GM08714 (cell line): ENCODE results near the gene PPP1R12B.
"Not testable (repeated sequence)": the region's sequence is repeated elsewhere in the genome, so short reads cannot be mapped to it uniquely, and the experiment has no call there.

Source experiments
- H3K4me3 ChIP-seq: fragments of 200-500 bp; sonication (Bioruptor generic); 2 replicates; pipeline ENCODE4 v1.5.1; 2014; ENCODE audit warnings: mild to moderate bottlenecking, low read length, inconsistent platforms
- ZNF274 ChIP-seq: IDR thresholded peaks from 2 replicates; pipeline ENCODE4 v1.6.1; 2012; ENCODE audit warnings: mild to moderate bottlenecking, low read depth, low read length

Gene PPP1R12B

DNA sequence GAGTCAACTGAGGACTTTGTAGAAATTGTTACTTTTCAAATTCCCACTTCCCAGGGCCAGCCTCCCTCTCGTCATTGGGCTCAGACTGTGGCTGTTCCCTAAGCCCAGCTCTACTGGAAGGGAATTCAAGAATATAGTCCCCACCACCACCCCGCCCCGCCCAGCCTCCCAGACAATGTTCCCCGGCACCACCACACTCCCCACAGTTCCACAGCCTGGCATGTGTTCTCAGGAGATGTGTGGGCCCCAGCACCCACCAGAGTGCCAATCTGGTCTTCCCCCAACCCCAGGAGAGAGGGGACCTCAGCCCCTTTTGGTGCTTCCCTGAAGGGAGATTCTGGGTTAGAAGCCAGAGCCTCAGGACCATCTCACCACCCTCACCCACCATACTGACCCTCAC is 241.6 kb downstream of the PPP1R12B start:
- TF ChIP-seq ZNF274, result no peak
- H3K4me3 ChIP-seq, result no peak overlapping the region

DNA sequence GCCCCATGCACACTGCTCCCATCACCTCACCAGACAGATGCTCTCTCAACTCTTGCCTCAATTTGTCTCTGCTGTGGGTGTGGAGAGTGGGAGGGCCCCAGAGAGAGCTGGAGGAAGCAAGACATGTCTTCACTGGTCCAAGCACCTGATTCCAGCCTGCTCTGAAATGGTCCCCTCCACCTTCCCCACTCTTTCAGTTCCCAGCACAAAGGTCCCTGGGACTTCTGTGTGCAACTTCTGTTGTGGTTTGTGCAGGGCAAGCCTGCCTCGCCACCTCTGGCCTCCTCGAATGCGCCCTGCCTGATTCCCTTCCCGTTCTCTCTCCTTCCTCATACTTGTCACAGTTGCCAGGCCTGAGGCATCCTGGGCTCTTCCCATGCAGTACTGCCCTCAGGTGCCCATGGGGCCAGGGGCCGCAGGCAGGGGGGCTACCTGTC is 242.5 kb downstream of the PPP1R12B start:
- H3K4me3 ChIP-seq, result no peak overlapping the region

DNA sequence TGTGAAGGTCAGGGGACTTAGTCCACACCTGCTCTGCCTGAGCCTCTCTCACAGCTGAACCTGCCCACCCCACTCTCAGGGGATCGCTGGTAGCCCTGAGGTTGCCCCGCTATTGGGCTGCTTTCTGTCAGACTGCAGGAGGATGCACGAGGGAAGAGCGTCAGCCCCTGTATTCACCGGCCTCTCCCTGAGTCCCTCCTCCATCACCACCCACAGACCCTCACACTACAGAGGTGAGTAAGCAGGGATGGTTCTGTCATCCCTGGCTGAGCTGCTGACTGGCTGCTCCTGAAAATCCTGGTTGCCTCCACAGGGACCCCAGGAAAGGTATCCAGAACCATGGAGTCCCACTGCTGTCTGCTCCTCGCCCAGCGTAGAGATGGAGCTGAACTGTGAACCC is 243.0 kb downstream of the PPP1R12B start:
- H3K4me3 ChIP-seq, result no peak overlapping the region
- no peak for TF ChIP-seq ZNF274

More for the DNA sequence above, 242.5 kb downstream of the PPP1R12B start:
- no peak for TF ChIP-seq ZNF274

DNA sequence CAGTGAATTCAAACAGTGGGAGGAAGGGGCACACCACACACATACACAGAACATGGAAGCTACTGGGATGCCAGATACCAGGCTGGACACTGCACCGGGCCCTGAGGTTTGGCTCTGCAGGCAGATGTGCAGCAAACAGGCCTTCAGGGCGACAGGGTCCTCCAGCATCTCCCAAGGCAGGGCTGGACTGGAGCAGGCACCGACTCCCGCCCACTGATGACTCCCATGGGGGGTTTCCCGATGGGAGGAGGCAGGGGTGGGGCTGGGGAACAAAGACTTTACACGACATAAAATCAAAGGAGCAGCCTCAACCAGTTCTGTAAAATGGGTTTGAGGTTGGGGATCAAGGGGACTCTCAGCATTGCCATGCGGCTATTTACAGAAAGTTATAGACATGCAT is 243.6 kb downstream of the PPP1R12B start:
- no peak overlapping the region for H3K4me3 ChIP-seq
- TF ChIP-seq ZNF274, result no peak

DNA sequence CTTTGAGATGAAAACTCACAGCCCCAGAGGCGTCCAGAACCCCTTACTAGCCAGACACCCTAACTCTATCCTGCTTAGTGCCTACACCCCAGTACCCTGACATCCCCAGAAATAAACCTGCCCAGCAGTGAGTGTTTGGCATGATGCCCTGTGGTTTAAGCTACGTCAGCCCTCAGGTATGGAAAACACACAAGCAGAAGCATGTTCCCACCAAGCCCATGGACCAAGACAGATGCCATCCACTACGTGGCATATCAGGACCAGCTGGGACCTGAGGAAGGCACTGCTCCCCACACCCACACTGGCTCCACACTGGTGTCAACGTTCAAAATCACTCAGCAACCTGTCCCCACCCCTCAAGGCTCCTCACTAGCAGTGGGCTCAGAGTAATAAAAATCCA is 245.3 kb downstream of the PPP1R12B start:
- TF ChIP-seq ZNF274, result no peak
- H3K4me3 ChIP-seq, result no peak overlapping the region

DNA sequence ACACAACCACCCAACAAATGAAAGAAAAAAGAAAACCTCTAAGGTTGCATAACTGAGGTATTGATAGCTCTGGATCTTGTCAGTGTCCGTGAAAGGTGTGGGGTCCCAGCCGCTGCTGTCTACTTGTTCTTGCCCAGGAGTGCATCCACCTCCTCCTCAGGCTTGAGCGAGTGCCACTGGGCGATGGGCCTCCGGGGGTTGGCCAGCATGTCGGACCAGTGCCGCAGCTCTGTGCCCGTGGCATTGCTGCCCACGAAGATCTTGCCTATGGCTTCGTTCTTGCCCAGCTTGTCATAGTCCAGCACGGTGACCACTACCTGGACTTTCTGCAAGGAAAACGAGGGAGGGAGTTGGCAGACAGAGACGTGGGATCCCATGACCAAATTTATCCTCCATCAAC is 248.1 kb downstream of the PPP1R12B start:
- H3K4me3 ChIP-seq, result no peak overlapping the region
- no peak for TF ChIP-seq ZNF274

DNA sequence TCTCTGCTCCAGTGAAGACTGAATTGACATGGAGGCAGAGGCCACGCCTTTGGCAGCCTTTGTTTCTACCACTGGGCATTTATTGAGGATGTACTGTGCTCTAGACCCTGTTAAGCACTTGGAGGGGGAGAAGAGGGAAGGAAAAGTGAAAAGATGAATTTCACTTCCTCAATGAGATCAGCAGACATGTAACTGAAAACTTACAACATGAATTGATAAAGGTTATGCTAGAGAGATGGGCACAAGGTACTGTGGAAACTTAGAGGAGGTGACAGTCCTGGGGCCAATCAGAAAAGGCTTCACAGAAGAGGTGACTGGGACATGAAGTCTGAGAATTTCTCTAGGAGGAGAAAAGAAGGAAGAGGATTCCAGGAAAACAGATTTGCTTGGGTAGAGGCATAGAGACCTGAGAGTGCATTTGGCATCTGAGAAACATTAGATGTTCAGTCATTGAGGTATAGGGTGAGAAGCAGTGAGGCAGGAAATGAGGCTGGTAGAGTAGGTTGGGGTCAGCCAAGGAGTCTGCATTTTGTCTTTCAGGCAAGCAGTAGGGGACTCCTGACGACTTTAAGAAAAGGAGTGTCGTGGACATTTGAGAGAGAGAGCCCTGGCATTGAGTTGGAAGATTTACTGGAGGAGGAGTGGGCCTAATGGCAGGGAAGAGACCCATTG is 248.7 kb downstream of the PPP1R12B start:
- TF ChIP-seq ZNF274, result no peak
- no peak overlapping the region for H3K4me3 ChIP-seq

DNA sequence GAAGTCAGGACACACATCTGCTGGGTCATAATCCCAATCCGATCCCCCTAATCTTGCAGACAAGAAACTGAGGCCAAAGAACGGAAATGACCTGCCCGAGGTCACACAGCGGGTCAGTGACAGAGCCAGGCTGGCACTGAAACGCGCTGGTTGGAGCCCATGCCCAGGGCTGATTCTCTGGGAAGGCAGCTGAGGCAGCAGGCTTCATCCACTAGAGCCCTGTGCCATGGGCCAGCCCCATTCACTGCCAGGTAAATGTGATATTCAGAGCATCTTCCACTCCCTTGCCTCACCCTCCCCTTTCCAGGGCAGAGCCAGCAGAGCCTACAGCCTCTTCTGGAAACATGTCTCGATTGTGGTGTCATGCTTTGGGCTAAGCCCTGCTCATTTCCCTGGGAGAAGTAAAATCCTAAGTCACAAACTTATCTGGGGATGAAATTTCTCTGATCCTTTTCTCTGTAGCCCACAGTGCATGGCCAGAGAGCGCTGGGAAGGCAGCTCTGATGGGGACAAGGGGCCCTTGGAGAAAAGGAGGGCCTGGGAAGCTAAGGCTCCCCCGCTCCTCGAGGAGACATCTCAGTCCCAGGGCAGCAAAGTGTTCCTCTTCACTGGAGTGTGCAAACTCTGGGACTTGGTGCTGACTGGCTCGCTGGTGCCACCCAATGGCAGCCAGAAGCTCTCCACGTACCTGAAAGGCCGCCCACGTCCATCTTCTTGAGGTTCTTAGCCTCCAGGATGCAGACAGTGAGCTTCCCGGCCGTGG is 251.4 kb downstream of the PPP1R12B start:
- H3K4me3 ChIP-seq, result no peak overlapping the region
- no peak for TF ChIP-seq ZNF274

DNA sequence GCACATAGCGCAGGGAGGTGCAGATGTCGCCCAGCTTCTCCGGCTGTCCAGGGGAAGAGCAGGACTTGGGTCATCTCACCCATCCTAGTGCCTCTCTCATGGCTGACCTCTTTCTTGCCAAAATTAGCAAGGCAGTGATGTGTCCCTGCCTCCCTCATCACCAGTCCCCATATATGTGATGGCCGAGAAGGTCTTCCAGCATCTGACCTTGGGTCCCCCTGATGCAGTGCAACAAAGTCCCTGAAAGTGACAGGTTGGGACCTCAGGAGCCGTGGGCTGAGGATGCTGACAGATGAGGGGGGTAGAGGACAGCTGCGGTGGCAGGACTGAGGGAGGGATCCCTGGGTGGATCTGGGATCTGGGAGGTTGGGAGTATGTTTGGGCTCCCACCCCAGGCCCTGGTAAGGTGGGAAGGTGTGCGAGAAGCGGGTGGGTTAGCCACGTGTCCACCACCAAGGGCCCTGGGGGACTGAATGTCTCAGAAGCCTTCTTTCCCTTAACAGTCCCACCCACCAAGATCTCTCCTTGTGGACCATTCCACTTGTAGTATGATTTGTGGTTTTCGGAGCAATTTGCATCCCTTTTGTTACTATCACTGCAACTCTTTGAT is 252.0 kb downstream of the PPP1R12B start:
- TF ChIP-seq ZNF274, result no peak
- no peak overlapping the region for H3K4me3 ChIP-seq

DNA sequence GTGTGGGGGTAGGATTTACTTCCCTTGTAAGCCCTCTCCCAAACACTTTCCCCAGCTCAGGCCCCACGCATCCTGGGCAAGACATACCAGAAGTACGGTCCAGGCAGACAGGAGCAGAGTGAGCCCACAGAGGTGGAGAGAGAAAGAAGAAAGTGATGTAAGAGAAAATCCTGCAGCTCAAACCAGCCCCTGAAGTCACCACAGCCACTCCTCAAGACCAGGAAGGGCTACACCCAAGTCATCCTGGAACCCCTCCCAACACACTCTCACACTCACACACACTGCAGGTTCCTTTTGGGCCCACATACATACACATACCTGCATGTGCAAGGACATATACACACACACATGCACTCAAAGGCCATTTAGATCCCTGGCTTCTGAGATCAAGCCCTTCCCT is 254.9 kb downstream of the PPP1R12B start:
- no peak for TF ChIP-seq ZNF274
- H3K4me3 ChIP-seq, result no peak overlapping the region

DNA sequence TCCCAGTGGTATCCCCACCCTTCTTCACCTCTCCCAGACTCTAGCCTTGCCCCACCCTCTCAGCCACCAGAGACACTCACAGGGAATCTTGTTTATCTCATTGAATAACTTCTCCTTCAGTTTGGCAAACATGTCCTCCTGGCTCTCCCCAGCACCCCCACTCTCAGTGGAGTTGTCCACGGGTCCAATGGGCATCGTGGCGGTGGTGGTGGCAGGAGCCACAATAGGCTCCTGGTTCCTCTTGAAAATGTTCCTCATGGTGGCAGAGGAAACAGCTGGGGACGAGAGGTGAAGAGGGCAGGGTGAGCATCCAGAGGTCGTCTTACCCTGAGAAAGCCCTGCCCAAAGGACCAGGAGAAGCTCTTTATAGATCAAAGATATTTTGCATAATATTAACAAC is 257.0 kb downstream of the PPP1R12B start:
- no peak overlapping the region for H3K4me3 ChIP-seq
- TF ChIP-seq ZNF274, result no peak

DNA sequence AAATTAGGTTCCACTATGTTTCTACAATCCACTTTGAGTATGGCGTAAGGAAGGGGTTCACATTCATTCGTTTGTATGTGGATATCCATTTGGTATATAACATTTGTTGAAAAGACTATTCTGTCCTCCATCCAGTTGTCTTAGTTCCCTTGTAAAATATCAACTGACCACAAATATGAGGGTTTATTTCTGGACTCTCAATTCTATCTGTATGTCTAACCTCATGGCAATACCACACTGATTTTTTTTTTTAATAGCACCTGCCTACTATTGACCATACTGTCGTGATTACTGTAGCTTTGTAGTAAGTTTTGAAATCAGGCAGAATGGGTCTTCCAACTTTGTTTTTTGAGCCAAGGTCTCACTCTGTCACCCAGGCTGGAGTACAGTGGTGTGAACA is 263.5 kb downstream of the PPP1R12B start:
- H3K4me3 ChIP-seq, result not testable (repeated sequence)

DNA sequence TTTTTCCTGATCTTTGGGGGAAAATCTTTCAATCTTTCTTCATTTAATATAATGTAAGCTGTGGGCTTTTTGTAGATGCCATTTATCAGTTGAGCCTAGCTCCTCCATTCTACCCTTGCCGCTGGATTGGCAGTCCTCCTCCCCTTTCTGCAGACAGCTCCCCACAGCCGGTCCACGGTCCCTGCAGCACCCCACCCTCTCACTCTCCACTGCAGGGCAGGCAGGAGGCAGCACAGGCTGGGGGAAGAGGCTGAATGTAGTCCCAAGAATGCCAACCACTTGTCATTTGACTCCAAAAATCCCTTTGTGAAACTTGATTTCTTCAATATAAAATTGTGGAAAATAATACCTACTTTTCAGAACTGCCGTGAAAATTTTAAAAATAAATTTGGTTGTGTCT is 265.1 kb downstream of the PPP1R12B start:
- TF ChIP-seq ZNF274, result no peak
- H3K4me3 ChIP-seq, result no peak overlapping the region

DNA sequence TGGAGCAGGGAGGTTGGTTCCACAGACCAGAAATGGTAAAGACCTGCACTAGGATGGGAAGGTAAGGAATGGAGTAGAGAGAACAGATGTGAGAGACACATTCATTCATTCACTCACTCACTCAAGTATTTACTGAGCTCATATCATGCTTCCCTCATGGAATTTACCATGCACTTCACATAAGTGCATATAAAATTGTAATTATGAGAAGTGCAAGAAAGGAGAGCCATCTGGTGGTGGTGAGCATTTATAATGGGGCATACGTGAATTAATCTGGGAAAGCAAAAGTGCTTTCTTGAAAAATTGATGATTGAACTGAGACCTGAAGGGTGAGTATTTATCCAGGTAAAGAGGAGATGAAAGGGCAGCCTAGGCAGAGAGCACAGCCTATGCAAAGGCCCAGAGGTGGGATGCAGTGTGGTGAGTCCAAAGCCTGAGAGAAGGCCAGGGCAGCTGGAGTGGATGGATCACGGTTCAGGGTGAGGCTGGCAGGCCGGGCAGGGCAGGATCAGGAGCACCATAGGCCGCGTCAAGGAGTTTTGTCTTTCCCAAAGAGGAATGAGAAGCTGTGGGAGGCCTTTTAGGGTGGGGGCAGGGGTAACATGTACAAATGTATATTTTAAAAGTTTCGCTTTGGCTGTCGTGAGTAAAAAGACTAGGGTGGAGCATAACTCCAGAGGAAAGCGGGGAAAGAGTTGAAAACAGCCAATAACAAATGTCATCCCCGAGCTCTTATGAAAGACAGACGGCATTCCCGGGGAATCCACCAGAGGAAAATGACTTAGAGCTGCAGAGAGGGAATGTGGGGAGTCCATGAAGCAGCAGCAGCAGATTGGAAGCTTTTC is 266.1 kb downstream of the PPP1R12B start:
- not testable (repeated sequence) for H3K4me3 ChIP-seq

DNA sequence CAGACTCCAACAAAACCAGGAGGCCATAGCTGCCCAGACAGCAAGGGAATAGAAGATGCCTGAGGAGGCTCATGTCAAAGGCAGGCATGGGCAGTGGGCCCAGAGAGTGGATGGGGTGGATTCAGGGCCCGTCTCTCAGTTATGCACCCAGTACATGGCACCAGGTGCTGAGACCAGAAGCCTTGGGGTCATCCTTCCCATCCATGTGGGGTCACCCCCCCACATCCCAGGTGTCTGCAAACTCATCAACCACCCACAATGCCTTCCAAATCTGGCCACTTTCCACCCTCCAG is 266.7 kb downstream of the PPP1R12B start:
- H3K4me3 ChIP-seq, result not testable (repeated sequence)
